Activated naive CD8-positive, alpha-beta T cell (primary cell): ENCODE results near the gene CAPRIN1.

Experiments used
- H3K27ac Mint-ChIP-seq: one replicate; pipeline ENCODE4 v1.8.0; 2021; ENCODE audit warnings: mixed read lengths
- H3K27me3 Mint-ChIP-seq: one replicate; pipeline ENCODE4 v1.8.0; 2021; ENCODE audit warnings: mixed read lengths
- H3K36me3 Mint-ChIP-seq: one replicate; pipeline ENCODE4 v1.8.0; 2021; ENCODE audit warnings: mixed read lengths
- H3K4me1 Mint-ChIP-seq: one replicate; pipeline ENCODE4 v1.8.0; 2021; ENCODE audit warnings: low read depth, mixed read lengths
- H3K4me3 Mint-ChIP-seq: one replicate; pipeline ENCODE4 v1.8.0; 2021; ENCODE audit warnings: mild to moderate bottlenecking, mixed read lengths
- H3K9me3 Mint-ChIP-seq: one replicate; pipeline ENCODE4 v1.8.0; 2021; ENCODE audit warnings: low read depth, mixed read lengths

CAPRIN1 gene

GRCh38 chr11:34098813-34099212 lies 47.3 kb downstream of the CAPRIN1 start:
- H3K27me3 Mint-ChIP-seq = no peaks in the 10 kb centered on the region
- H3K4me1 Mint-ChIP-seq = peaks cover 7% of the 10 kb centered on the region
- no peak overlapping the region for H3K27ac Mint-ChIP-seq
- no peak overlapping the region for H3K4me3 Mint-ChIP-seq
- peaks cover 10% of the 10 kb centered on the region for H3K36me3 Mint-ChIP-seq
- no peaks in the 10 kb centered on the region for H3K9me3 Mint-ChIP-seq

DNA sequence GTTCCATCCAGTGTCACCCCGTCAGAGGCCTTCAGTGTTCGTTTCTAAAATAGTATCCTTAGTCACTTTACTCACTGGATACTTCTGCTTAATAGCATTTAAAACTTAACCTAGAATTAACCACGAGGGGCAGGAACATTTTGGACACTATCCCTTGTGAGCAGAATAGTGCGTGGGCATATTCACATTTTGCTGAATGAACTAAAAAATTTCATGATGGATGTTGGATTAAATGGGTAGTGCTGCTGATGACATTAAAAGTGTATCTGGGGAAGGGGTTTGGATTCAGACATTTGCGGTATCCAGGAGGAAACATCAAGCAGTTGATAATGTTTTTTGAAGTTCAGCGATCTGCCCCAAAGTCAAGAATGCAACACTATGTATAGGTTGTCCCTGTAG lies 53.1 kb downstream of the CAPRIN1 start:
- peaks cover 56% of the 10 kb centered on the region for H3K4me1 Mint-ChIP-seq
- H3K4me3 Mint-ChIP-seq = peak overlapping the region; percentile 99
- H3K36me3 Mint-ChIP-seq = peaks cover 13% of the 10 kb centered on the region
- no peaks in the 10 kb centered on the region for H3K27me3 Mint-ChIP-seq
- no peaks in the 10 kb centered on the region for H3K9me3 Mint-ChIP-seq
- peak overlapping the region; percentile 96 for H3K27ac Mint-ChIP-seq

DNA sequence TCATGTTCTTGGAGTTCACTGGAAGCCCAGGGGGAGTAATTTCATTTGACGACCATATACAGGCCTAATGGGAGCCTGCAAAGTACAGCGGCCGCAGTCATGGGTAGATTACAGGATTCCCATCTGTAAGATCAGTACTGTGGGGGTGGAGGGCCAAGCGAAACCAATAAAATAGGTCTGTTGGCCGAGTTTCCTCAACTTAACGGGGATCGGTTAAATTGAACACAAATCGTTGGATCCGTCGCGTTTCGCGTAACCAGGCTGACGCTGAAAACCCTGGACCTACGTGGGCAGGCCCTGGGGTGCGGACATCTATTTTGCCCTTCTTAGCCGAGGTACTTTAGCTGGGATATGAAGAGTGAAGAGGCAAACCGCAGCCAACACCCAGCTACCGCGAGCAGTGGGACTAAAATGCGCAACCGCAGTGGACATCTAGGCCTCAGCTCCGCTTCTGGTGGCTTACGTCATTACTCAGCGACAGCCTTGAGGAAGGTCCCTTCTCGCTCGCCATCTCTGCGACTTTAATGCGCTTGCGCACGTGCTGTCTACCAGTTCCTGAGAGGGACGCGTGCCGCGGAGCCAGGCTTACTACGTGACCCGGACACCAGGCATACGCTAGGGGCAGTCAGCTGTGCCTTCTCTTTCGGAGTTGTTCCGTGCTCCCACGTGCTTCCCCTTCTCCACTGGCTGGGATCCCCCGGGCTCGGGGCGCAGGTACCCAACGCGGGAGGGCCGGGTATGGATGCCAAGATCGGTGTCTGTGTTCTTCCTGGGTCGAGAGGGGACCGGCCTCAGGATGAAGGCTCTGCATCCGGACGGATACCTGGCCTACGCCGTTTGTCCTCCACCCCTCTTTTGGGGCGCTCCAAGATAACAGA lies 53.8 kb downstream of the CAPRIN1 start, which contains the start of gene NAT10:
Gene NAT10 (plus strand): TSS at position 551 of the 878 bp plus-strand sequence. CDS start 2,597 bp downstream, outside the sequence.
- H3K27me3 Mint-ChIP-seq = no peaks in the 10 kb centered on the region
- H3K4me3 Mint-ChIP-seq = peak within 1 kb of the TSS; percentile 99
- H3K27ac Mint-ChIP-seq = peak within 1 kb of the TSS; percentile 96
- no peaks in the 10 kb centered on the region for H3K9me3 Mint-ChIP-seq
- H3K4me1 Mint-ChIP-seq = peaks cover 60% of the 10 kb centered on the region
- peaks cover 16% of the 10 kb centered on the region for H3K36me3 Mint-ChIP-seq

- H3K36me3 Mint-ChIP-seq = peaks cover 16% of the 10 kb centered on the region
- peak overlapping the region; percentile 99 for H3K4me3 Mint-ChIP-seq
- peak overlapping the region; percentile 96 for H3K27ac Mint-ChIP-seq
- no peaks in the 10 kb centered on the region for H3K9me3 Mint-ChIP-seq
- H3K4me1 Mint-ChIP-seq = peaks cover 60% of the 10 kb centered on the region
- no peaks in the 10 kb centered on the region for H3K27me3 Mint-ChIP-seq
Measured at GRCh38 chr11:34105957-34106504, 54.5 kb downstream of the CAPRIN1 start.

- H3K36me3 Mint-ChIP-seq = peaks cover 18% of the 10 kb centered on the region
- H3K4me1 Mint-ChIP-seq = peaks cover 32% of the 10 kb centered on the region
- H3K9me3 Mint-ChIP-seq = no peaks in the 10 kb centered on the region
- no peak overlapping the region for H3K4me3 Mint-ChIP-seq
- no peaks in the 10 kb centered on the region for H3K27me3 Mint-ChIP-seq
- H3K27ac Mint-ChIP-seq = no peak overlapping the region
Measured at GRCh38 chr11:34111722-34112270, 60.3 kb downstream of the CAPRIN1 start.

- Mint-ChIP-seq H3K9me3 (no peaks in the 10 kb centered on the region), H3K4me1 (peaks cover 12% of the 10 kb centered on the region), H3K36me3 (peaks cover 18% of the 10 kb centered on the region), H3K27ac (no peak overlapping the region), H3K27me3 (no peaks in the 10 kb centered on the region), H3K4me3 (no peak overlapping the region)
Measured at GRCh38 chr11:34114014-34114413, 62.5 kb downstream of the CAPRIN1 start.

GRCh38 chr11:34114471-34114870 lies 62.9 kb downstream of the CAPRIN1 start:
- Mint-ChIP-seq H3K27ac (no peak overlapping the region), H3K36me3 (peaks cover 13% of the 10 kb centered on the region), H3K4me1 (peaks cover 8% of the 10 kb centered on the region), H3K4me3 (no peak overlapping the region), H3K9me3 (no peaks in the 10 kb centered on the region), H3K27me3 (no peaks in the 10 kb centered on the region)

GRCh38 chr11:34120651-34121050 lies 69.1 kb downstream of the CAPRIN1 start:
- no peaks in the 10 kb centered on the region for H3K9me3 Mint-ChIP-seq
- H3K27me3 Mint-ChIP-seq = no peaks in the 10 kb centered on the region
- peaks cover 4% of the 10 kb centered on the region for H3K4me1 Mint-ChIP-seq
- no peak overlapping the region for H3K4me3 Mint-ChIP-seq
- H3K27ac Mint-ChIP-seq = no peak overlapping the region
- peaks cover 13% of the 10 kb centered on the region for H3K36me3 Mint-ChIP-seq

DNA sequence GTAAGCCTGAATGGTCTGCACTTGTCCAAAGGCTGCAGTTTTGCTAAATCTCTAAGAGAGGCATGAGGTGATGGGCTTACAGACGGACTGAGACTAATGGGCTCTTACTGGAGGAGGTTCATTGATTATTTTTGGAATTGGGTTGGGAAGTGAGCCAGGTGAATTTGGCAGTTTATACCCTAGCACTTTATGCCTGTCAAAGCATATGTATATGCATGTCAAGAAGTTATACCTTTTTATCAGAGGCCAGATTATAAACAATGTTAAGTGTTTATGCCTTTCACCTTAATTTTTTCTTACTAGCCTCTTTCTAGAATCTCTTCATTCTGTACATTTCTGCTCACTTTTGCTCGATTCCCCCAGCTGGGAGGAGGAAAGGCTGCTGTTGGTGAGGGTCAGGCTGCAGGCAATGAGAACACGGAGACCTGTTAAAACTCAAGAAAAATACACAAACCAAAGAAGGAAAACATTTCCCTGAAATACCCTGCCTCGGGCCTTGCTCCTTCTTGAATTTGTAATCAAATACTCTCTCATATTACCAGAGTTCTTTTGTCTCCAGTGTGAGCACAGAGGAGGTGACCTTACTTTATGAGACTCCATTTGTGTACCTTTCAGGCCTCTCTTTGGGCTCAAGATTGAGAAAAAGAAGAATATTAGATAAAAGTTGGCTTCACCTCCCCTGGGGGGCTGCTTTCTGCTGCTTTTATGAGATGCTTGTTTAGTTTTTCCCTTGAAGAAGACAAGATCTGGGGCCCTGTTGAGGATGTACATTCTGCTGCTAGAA lies 73.5 kb downstream of the CAPRIN1 start:
- Mint-ChIP-seq H3K27ac (no peak overlapping the region), H3K4me1 (peaks cover 4% of the 10 kb centered on the region), H3K9me3 (no peaks in the 10 kb centered on the region), H3K27me3 (no peaks in the 10 kb centered on the region), H3K4me3 (no peak overlapping the region), H3K36me3 (peaks cover 17% of the 10 kb centered on the region)

DNA sequence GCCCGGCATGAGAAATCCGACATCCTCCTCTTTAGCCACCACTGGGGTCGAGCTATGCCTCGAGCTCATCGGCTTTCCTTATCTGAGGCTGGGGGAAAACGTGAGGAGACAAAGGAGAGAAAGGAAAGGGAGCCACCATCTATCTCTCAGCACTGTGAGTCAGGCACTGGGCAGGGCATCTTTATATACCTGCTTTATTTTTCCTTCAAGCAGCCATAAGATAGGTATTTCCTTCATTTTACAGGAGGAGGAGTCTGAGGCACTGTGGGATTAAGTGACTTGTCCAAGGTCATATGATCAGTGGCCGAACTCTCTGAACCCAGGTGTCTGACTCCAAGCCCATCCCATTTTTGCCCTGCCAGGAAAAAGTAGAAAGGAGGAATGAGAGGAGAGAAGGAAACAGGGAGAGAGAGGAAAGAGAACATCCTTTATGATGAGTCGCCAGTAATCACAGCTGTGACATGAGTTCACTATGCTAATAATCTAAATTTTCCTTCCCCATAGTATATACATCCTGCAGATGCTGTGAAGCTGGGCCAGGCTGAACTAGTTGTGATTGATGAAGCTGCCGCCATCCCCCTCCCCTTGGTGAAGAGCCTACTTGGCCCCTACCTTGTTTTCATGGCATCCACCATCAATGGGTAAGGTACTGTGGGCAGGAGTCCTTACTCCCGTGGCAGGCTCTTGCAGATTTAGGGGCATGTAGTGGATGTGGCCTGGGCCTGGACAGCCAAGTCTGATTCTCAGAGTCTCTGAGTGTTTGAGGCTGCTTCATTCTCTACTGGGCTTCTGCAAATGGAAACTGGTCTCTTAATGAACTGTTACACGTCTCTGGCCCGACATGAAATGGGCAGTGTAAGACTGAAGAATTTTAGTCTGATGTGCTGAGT lies 75.7 kb downstream of the CAPRIN1 start:
- peaks cover 13% of the 10 kb centered on the region for H3K36me3 Mint-ChIP-seq
- H3K4me1 Mint-ChIP-seq = no peaks in the 10 kb centered on the region
- H3K27me3 Mint-ChIP-seq = no peaks in the 10 kb centered on the region
- H3K4me3 Mint-ChIP-seq = no peak overlapping the region
- H3K9me3 Mint-ChIP-seq = no peaks in the 10 kb centered on the region
- H3K27ac Mint-ChIP-seq = no peak overlapping the region

- Mint-ChIP-seq H3K4me3 (no peak overlapping the region), H3K9me3 (no peaks in the 10 kb centered on the region), H3K27me3 (no peaks in the 10 kb centered on the region), H3K4me1 (no peaks in the 10 kb centered on the region), H3K36me3 (peaks cover 13% of the 10 kb centered on the region), H3K27ac (no peak overlapping the region)
Measured at GRCh38 chr11:34128824-34129223, 77.3 kb downstream of the CAPRIN1 start.

- no peaks in the 10 kb centered on the region for H3K27me3 Mint-ChIP-seq
- H3K4me3 Mint-ChIP-seq = no peak overlapping the region
- no peak overlapping the region for H3K27ac Mint-ChIP-seq
- peaks cover 9% of the 10 kb centered on the region for H3K36me3 Mint-ChIP-seq
- no peaks in the 10 kb centered on the region for H3K4me1 Mint-ChIP-seq
- no peaks in the 10 kb centered on the region for H3K9me3 Mint-ChIP-seq
Measured at GRCh38 chr11:34132261-34132965, 80.9 kb downstream of the CAPRIN1 start.

- H3K4me3 Mint-ChIP-seq = no peak overlapping the region
- no peaks in the 10 kb centered on the region for H3K9me3 Mint-ChIP-seq
- H3K36me3 Mint-ChIP-seq = peaks cover 7% of the 10 kb centered on the region
- no peak overlapping the region for H3K27ac Mint-ChIP-seq
- no peaks in the 10 kb centered on the region for H3K27me3 Mint-ChIP-seq
- H3K4me1 Mint-ChIP-seq = no peaks in the 10 kb centered on the region
Measured at GRCh38 chr11:34134765-34135164, 83.2 kb downstream of the CAPRIN1 start.
